Stimulated activated CD8-positive, alpha-beta memory T cell treated with anti-CD3 and anti-CD28 coated beads, Interleukin-12 subunit alpha, Interleukin-12 subunit beta, amount 100 ng/mL, for 24 hours (primary cell): Measurements from ENCODE around the gene LRRFIP1.
"Not testable (repeated sequence)": the region's sequence is repeated elsewhere in the genome, so short reads cannot be mapped to it uniquely, and the experiment has no call there.

Experiments
- DNase-seq: peaks from one replicate; pipeline ENCODE4 v3.0.0-alpha.2; 2020; ENCODE audit errors: extremely low read depth

The LRRFIP1 gene

GRCh38 chr2:237688541-237688940 lies 61.2 kb downstream of the LRRFIP1 start:
- DNase-seq, result not testable (repeated sequence)

- DNase-seq, result no peak
These were observed 62.1 kb downstream of the LRRFIP1 start for GRCh38 chr2:237689336-237690131.

GRCh38 chr2:237691029-237691907 lies 63.9 kb downstream of the LRRFIP1 start:
- no peak for DNase-seq

GRCh38 chr2:237691908-237692600 lies 64.7 kb downstream of the LRRFIP1 start:
- DNase-seq, result peak; percentile 83

- DNase-seq, result no peak
These were observed 65.4 kb downstream of the LRRFIP1 start for GRCh38 chr2:237692601-237693290.

GRCh38 chr2:237693291-237693994 lies 66.1 kb downstream of the LRRFIP1 start:
- no peak for DNase-seq

GRCh38 chr2:237694415-237695194 lies 67.2 kb downstream of the LRRFIP1 start:
- no peak for DNase-seq

- no peak for DNase-seq
These were observed 67.9 kb downstream of the LRRFIP1 start for GRCh38 chr2:237695201-237695780.

GRCh38 chr2:237696461-237696860 lies 69.1 kb downstream of the LRRFIP1 start:
- DNase-seq, result no peak

- DNase-seq, result no peak
These were observed 70.4 kb downstream of the LRRFIP1 start for GRCh38 chr2:237697586-237698357.

- no peak for DNase-seq
These were observed 70.9 kb downstream of the LRRFIP1 start for GRCh38 chr2:237698358-237698694.

GRCh38 chr2:237699870-237700511 lies 72.6 kb downstream of the LRRFIP1 start:
- no peak for DNase-seq

- DNase-seq, result peak; percentile 60
These were observed 73.2 kb downstream of the LRRFIP1 start for GRCh38 chr2:237700512-237701032.

- DNase-seq, result no peak
These were observed 73.9 kb downstream of the LRRFIP1 start for GRCh38 chr2:237701033-237701858.

GRCh38 chr2:237701859-237702390 lies 74.5 kb downstream of the LRRFIP1 start:
- DNase-seq, result no peak

GRCh38 chr2:237702441-237703391 lies 75.3 kb downstream of the LRRFIP1 start:
- DNase-seq, result no peak
